SK-N-MC (cell line): ENCODE data around the gene UBXN11.

Experiments used
- EZH2 ChIP-seq: fragments of 200-600 bp; sonication (generic); IDR thresholded peaks from one replicate; pipeline ENCODE4 v1.6.1; 2017; ENCODE audit warnings: antibody characterized with exemption
- FOXP2 ChIP-seq: optimal IDR thresholded peaks from 2 replicates; pipeline ENCODE3; 2011; ENCODE audit warnings: mild to moderate bottlenecking, moderate library complexity; ENCODE audit not compliant: insufficient read depth; ENCODE audit errors: extremely low read length, control extremely low read depth
- POLR2AphosphoS5 ChIP-seq: IDR thresholded peaks from 2 replicates; pipeline ENCODE4 v1.6.1; 2012; ENCODE audit warnings: mild to moderate bottlenecking, low read depth, low read length, borderline replicate concordance

GRCh38 chr1:26335774-26336476 lies 29.5 kb upstream of the UBXN11 start:
- TF ChIP-seq POLR2AphosphoS5 (no peak), EZH2 (no peak), FOXP2 (no peak)
